ENCODE data around the gene NMT1. TPM values are rescaled to one million over a fixed set of nuclear protein-coding genes. Genes with fewer than 3 reads are reported as not detected.

NMT1 gene
- total and polyA plus RNA-seq, 2 experiments from 2014 or later = 71.2 to 126 TPM

- 88% methylated on average over 19 of the region's 19 CpGs for WGBS (ENCODE audit: low lambda C conversion rate, missing lambda C conversion rate)
- no peak overlapping the region for H3K4me3 ChIP-seq
- no peaks in the 10 kb centered on the region for H3K9me3 ChIP-seq (ENCODE audit: low read depth)
- DNase-seq (ENCODE audit: low spot score) = no peak
- H2AFZ ChIP-seq = no peak overlapping the region
- no peaks in the 10 kb centered on the region for H4K20me1 ChIP-seq (ENCODE audit: insufficient read depth, poor library complexity, severe bottlenecking)
- TF ChIP-seq EZH2 (IDR thresholded peaks at IDR 0.05; ENCODE audit: borderline replicate concordance) (no peak), CTCF (IDR thresholded peaks at IDR 0.05; ENCODE audit: poor library complexity) (no peak), EZH2phosphoT487 (IDR thresholded peaks at IDR 0.05; ENCODE audit: low read depth, severe bottlenecking, unreplicated experiment) (no peak)
- no peaks in the 10 kb centered on the region for H3K9me2 ChIP-seq (replicated peaks; ENCODE audit: insufficient read depth)
- H3K79me2 ChIP-seq = no peaks in the 10 kb centered on the region
- no peaks in the 10 kb centered on the region for H3K27me3 ChIP-seq
- H3K27ac ChIP-seq = no peak overlapping the region
- H3K4me1 ChIP-seq (ENCODE audit: insufficient read depth) = no peaks in the 10 kb centered on the region
- H3K36me3 ChIP-seq (replicated peaks; ENCODE audit: insufficient read depth, low read depth) = no peaks in the 10 kb centered on the region
- no peak overlapping the region for H3K4me2 ChIP-seq
These were observed 53.2 kb downstream of the NMT1 start for GRCh38 chr17:45114117-45114932.

GRCh38 chr17:45115015-45115625 is 54.0 kb downstream of the NMT1 start:
- Histone ChIP-seq H4K20me1 (ENCODE audit: insufficient read depth, poor library complexity, severe bottlenecking) (no peaks in the 10 kb centered on the region), H2AFZ (no peak overlapping the region), H3K4me3 (no peak overlapping the region), H3K79me2 (no peaks in the 10 kb centered on the region), H3K4me1 (ENCODE audit: insufficient read depth) (no peaks in the 10 kb centered on the region), H3K9me3 (ENCODE audit: low read depth) (no peaks in the 10 kb centered on the region), H3K27me3 (no peaks in the 10 kb centered on the region), H3K9me2 (replicated peaks; ENCODE audit: insufficient read depth) (no peaks in the 10 kb centered on the region), H3K36me3 (replicated peaks; ENCODE audit: insufficient read depth, low read depth) (no peaks in the 10 kb centered on the region), H3K4me2 (no peak overlapping the region), H3K27ac (no peak overlapping the region)
- DNase-seq (ENCODE audit: low spot score) = no peak
- TF ChIP-seq EZH2phosphoT487 (IDR thresholded peaks at IDR 0.05; ENCODE audit: low read depth, severe bottlenecking, unreplicated experiment) = no peak
- no peak for TF ChIP-seq EZH2 (IDR thresholded peaks at IDR 0.05; ENCODE audit: borderline replicate concordance)
- WGBS (ENCODE audit: low lambda C conversion rate, missing lambda C conversion rate) = 89% methylated on average over 17 of the region's 26 CpGs

GRCh38 chr17:45115871-45116270 is 54.8 kb downstream of the NMT1 start:
- Histone ChIP-seq H2AFZ (no peak overlapping the region), H3K4me2 (no peak overlapping the region), H3K9me3 (ENCODE audit: low read depth) (no peaks in the 10 kb centered on the region), H3K27ac (no peak overlapping the region), H3K27me3 (no peaks in the 10 kb centered on the region), H3K9me2 (replicated peaks; ENCODE audit: insufficient read depth) (no peaks in the 10 kb centered on the region), H3K4me3 (no peak overlapping the region), H4K20me1 (ENCODE audit: insufficient read depth, poor library complexity, severe bottlenecking) (no peaks in the 10 kb centered on the region), H3K4me1 (ENCODE audit: insufficient read depth) (no peaks in the 10 kb centered on the region), H3K36me3 (replicated peaks; ENCODE audit: insufficient read depth, low read depth) (no peaks in the 10 kb centered on the region), H3K79me2 (no peaks in the 10 kb centered on the region)
- 71% methylated on average over 11 of the region's 11 CpGs for WGBS (ENCODE audit: low lambda C conversion rate, missing lambda C conversion rate)
- no peak for DNase-seq (ENCODE audit: low spot score)
- TF ChIP-seq EZH2phosphoT487 (IDR thresholded peaks at IDR 0.05; ENCODE audit: low read depth, severe bottlenecking, unreplicated experiment) (no peak), EZH2 (IDR thresholded peaks at IDR 0.05; ENCODE audit: borderline replicate concordance) (no peak), CTCF (IDR thresholded peaks at IDR 0.05; ENCODE audit: poor library complexity) (no peak)

GRCh38 chr17:45116434-45117016 is 55.4 kb downstream of the NMT1 start:
- no peaks in the 10 kb centered on the region for H3K27me3 ChIP-seq
- H3K79me2 ChIP-seq = no peaks in the 10 kb centered on the region
- WGBS (ENCODE audit: low lambda C conversion rate, missing lambda C conversion rate) = 78% methylated on average over 10 of the region's 10 CpGs
- TF ChIP-seq CTCF (IDR thresholded peaks at IDR 0.05; ENCODE audit: poor library complexity) (no peak), EZH2phosphoT487 (IDR thresholded peaks at IDR 0.05; ENCODE audit: low read depth, severe bottlenecking, unreplicated experiment) (no peak), EZH2 (IDR thresholded peaks at IDR 0.05; ENCODE audit: borderline replicate concordance) (no peak)
- no peaks in the 10 kb centered on the region for H4K20me1 ChIP-seq (ENCODE audit: insufficient read depth, poor library complexity, severe bottlenecking)
- no peaks in the 10 kb centered on the region for H3K4me1 ChIP-seq (ENCODE audit: insufficient read depth)
- no peak for DNase-seq (ENCODE audit: low spot score)
- H3K9me3 ChIP-seq (ENCODE audit: low read depth) = no peaks in the 10 kb centered on the region
- no peak overlapping the region for H3K4me3 ChIP-seq
- H2AFZ ChIP-seq = no peak overlapping the region
- H3K9me2 ChIP-seq (replicated peaks; ENCODE audit: insufficient read depth) = no peaks in the 10 kb centered on the region
- no peaks in the 10 kb centered on the region for H3K36me3 ChIP-seq (replicated peaks; ENCODE audit: insufficient read depth, low read depth)
- no peak overlapping the region for H3K4me2 ChIP-seq
- H3K27ac ChIP-seq = no peak overlapping the region
